Neuronal stem cell (in vitro differentiated cells): ENCODE results near the gene HNRNPLL.
A peak's percentile ranks its signal among the peaks of the same experiment; 100 is the strongest.
"Not testable (repeated sequence)": the region's sequence is repeated elsewhere in the genome, so short reads cannot be mapped to it uniquely, and the experiment has no call there.

Experiments
- DNase-seq: peaks from one replicate; pipeline ENCODE4 v3.0.0-alpha.2; 2013; ENCODE audit warnings: low spot score
- H2AFZ ChIP-seq: one replicate; pipeline ENCODE4 v1.6.1; 2013; ENCODE audit warnings: mild to moderate bottlenecking, low read length, inconsistent platforms
- H2AK5ac ChIP-seq: 2 replicates; pipeline ENCODE4 v1.6.1; 2013; ENCODE audit warnings: low read depth, mild to moderate bottlenecking, inconsistent platforms, low read length, moderate library complexity, mixed read lengths
- H2BK120ac ChIP-seq: 2 replicates; pipeline ENCODE4 v1.6.1; 2013; ENCODE audit warnings: low read depth, mild to moderate bottlenecking, inconsistent platforms, low read length, moderate library complexity, mixed read lengths
- H2BK12ac ChIP-seq: one replicate; pipeline ENCODE4 v1.6.1; 2013; ENCODE audit warnings: low read length, inconsistent platforms
- H2BK15ac ChIP-seq: 2 replicates; pipeline ENCODE4 v1.6.1; 2013; ENCODE audit warnings: mild to moderate bottlenecking, low read length, inconsistent platforms, mixed read lengths
- H2BK5ac ChIP-seq: one replicate; pipeline ENCODE4 v1.6.1; 2013; ENCODE audit warnings: inconsistent platforms, mild to moderate bottlenecking, low read length, moderate library complexity
- H3K14ac ChIP-seq: one replicate; pipeline ENCODE4 v1.6.1; 2013; ENCODE audit warnings: low read length, inconsistent platforms
- H3K18ac ChIP-seq: 2 replicates; pipeline ENCODE4 v1.6.1; 2013; ENCODE audit warnings: low read length, inconsistent platforms
- H3K23ac ChIP-seq: 2 replicates; pipeline ENCODE4 v1.6.1; 2013; ENCODE audit warnings: low read depth, mild to moderate bottlenecking, mixed read lengths, low read length, inconsistent platforms; ENCODE audit not compliant: poor library complexity
- H3K27ac ChIP-seq: replicated peaks from 3 replicates; pipeline ENCODE4 v1.5.1; 2013; ENCODE audit warnings: low read length, inconsistent platforms
- H3K27me3 ChIP-seq, 3 experiments: 2 replicates each; pipeline ENCODE4 v1.6.1; 2013; ENCODE audit warnings: low read length in 3 of 3, mild to moderate bottlenecking in 2 of 3, inconsistent platforms in 1 of 3, low read depth in 1 of 3, mixed read lengths in 1 of 3, moderate library complexity in 1 of 3; ENCODE audit not compliant: control insufficient read depth in 3 of 3, insufficient read depth in 3 of 3
- H3K36me3 ChIP-seq, 2 donors: replicated peaks in 1 of 2; 2 replicates each; pipeline ENCODE4 v1.6.1; 2013; ENCODE audit warnings: low read length in 2 of 2; ENCODE audit not compliant: control insufficient read depth in 2 of 2, insufficient read depth in 2 of 2
- H3K4ac ChIP-seq: 2 replicates; pipeline ENCODE4 v1.6.1; 2013; ENCODE audit warnings: inconsistent platforms, mild to moderate bottlenecking, low read length, moderate library complexity
- H3K4me1 ChIP-seq, 2 donors: 1 replicate in 1 of 2; 2 replicates in 1 of 2; pipeline ENCODE4 v1.6.1; 2013; ENCODE audit warnings: low read length in 2 of 2, low read depth in 1 of 2; ENCODE audit not compliant: control insufficient read depth in 2 of 2, insufficient read depth in 1 of 2
- H3K4me2 ChIP-seq: one replicate; pipeline ENCODE4 v1.6.1; 2013; ENCODE audit warnings: mild to moderate bottlenecking, low read length, inconsistent platforms; ENCODE audit not compliant: insufficient read depth, poor library complexity, severe bottlenecking
- H3K4me3 ChIP-seq, 2 donors: 2 replicates each; pipeline ENCODE4 v1.5.1; 2013; ENCODE audit warnings: low read length in 2 of 2, mild to moderate bottlenecking in 2 of 2, inconsistent platforms in 1 of 2, moderate library complexity in 1 of 2
- H3K79me1 ChIP-seq: one replicate; pipeline ENCODE4 v1.6.1; 2013; ENCODE audit warnings: low read depth, mild to moderate bottlenecking, inconsistent platforms, low read length, moderate library complexity
- H3K9ac ChIP-seq: one replicate; pipeline ENCODE4 v1.6.1; 2013; ENCODE audit warnings: mild to moderate bottlenecking, low read depth, low read length, inconsistent platforms; ENCODE audit not compliant: poor library complexity
- H3K9me3 ChIP-seq, 2 donors: replicated peaks in 1 of 2; 2 replicates each; pipeline versions ENCODE3 to v1.6.1; 2013; ENCODE audit warnings: low read length in 2 of 2, mild to moderate bottlenecking in 2 of 2, inconsistent platforms in 1 of 2, low read depth in 1 of 2, mixed read lengths in 1 of 2, moderate library complexity in 1 of 2; ENCODE audit not compliant: control insufficient read depth in 2 of 2, insufficient read depth in 1 of 2
- H4K8ac ChIP-seq: one replicate; pipeline ENCODE4 v1.6.1; 2013; ENCODE audit warnings: low read depth, mild to moderate bottlenecking, inconsistent platforms, low read length, moderate library complexity
- H4K91ac ChIP-seq: one replicate; pipeline ENCODE4 v1.6.1; 2013; ENCODE audit warnings: low read length, low read depth, mild to moderate bottlenecking, inconsistent platforms; ENCODE audit not compliant: poor library complexity
- WGBS, 2 donors: extraction: QIAGEN DNeasy Blood & Tissue Kit; methylation state at CpG; one replicate each; pipeline ENCODE4 v1.1.7; 2013; ENCODE audit warnings: missing lambda C conversion rate in 2 of 2, mixed read lengths in 1 of 2; ENCODE audit not compliant: insufficient read length in 2 of 2, insufficient replicate concordance in 1 of 2; ENCODE audit errors: extremely low coverage in 2 of 2; 5-methylcytosine and 5-hydroxymethylcytosine counted together

HNRNPLL gene

GRCh38 chr2:38546585-38546984 is 56.1 kb downstream of the HNRNPLL start:
- no peak overlapping the region for H2BK120ac ChIP-seq
- H2AFZ ChIP-seq: no peak overlapping the region
- no peak overlapping the region for H2AK5ac ChIP-seq
- no peak overlapping the region for H3K18ac ChIP-seq
- no peak overlapping the region for H3K27ac ChIP-seq
- WGBS, 2 donors: no CpG with 5 or more reads among the region's 3 CpGs
- no peak overlapping the region for H3K9ac ChIP-seq
- no peak overlapping the region for H2BK15ac ChIP-seq
- no peaks in the 10 kb centered on the region for H3K27me3 ChIP-seq
- no peaks in the 10 kb centered on the region for H3K36me3 ChIP-seq
- H2BK12ac ChIP-seq: no peak overlapping the region
- H3K9me3 ChIP-seq: no peaks in the 10 kb centered on the region
- H4K8ac ChIP-seq: no peak overlapping the region
- no peak overlapping the region for H3K23ac ChIP-seq
- no peak overlapping the region for H3K4me2 ChIP-seq
- H3K79me1 ChIP-seq: no peaks in the 10 kb centered on the region
- H3K4me1 ChIP-seq: peaks cover 0 to 8% of the 10 kb centered on the region in 2 donors
- H3K14ac ChIP-seq: no peak overlapping the region
- no peak overlapping the region for H3K4ac ChIP-seq
- H2BK5ac ChIP-seq: no peak overlapping the region
- no peak for DNase-seq
- H3K4me3 ChIP-seq: no peak overlapping the region
- H4K91ac ChIP-seq: no peak overlapping the region

GRCh38 chr2:38546064-38546463 is 56.7 kb downstream of the HNRNPLL start:
- Histone ChIP-seq H3K27ac (no peak overlapping the region), H3K4me1 (peaks cover 0 to 8% of the 10 kb centered on the region in 2 donors), H4K8ac (no peak overlapping the region), H3K9me3 (no peaks in the 10 kb centered on the region), H3K4ac (no peak overlapping the region), H2AK5ac (no peak overlapping the region), H3K27me3 (no peaks in the 10 kb centered on the region), H2BK12ac (no peak overlapping the region), H3K4me3 (no peak overlapping the region), H3K18ac (no peak overlapping the region), H2BK5ac (no peak overlapping the region), H3K23ac (no peak overlapping the region), H4K91ac (no peak overlapping the region), H2AFZ (no peak overlapping the region), H2BK15ac (no peak overlapping the region), H3K14ac (no peak overlapping the region), H3K9ac (no peak overlapping the region), H2BK120ac (no peak overlapping the region), H3K36me3 (no peaks in the 10 kb centered on the region), H3K4me2 (no peak overlapping the region), H3K79me1 (no peaks in the 10 kb centered on the region)
- no peak for DNase-seq

- not testable (repeated sequence) for H3K4me2 ChIP-seq, H4K8ac ChIP-seq, H3K9ac ChIP-seq, H3K9me3 ChIP-seq, H3K4me1 ChIP-seq, H3K79me1 ChIP-seq, H2AK5ac ChIP-seq, H2BK15ac ChIP-seq, H2BK12ac ChIP-seq, H3K4ac ChIP-seq, H2BK5ac ChIP-seq, H4K91ac ChIP-seq, H2BK120ac ChIP-seq, H3K27me3 ChIP-seq, H3K14ac ChIP-seq, H3K36me3 ChIP-seq, H3K4me3 ChIP-seq, H3K18ac ChIP-seq, DNase-seq, H3K27ac ChIP-seq, H3K23ac ChIP-seq
- WGBS, 2 donors: no CpG with 5 or more reads among the region's 4 CpGs
- peak overlapping the region; percentile 73 for H2AFZ ChIP-seq
Observed at GRCh38 chr2:38542248-38542631, 60.5 kb downstream of the HNRNPLL start.

GRCh38 chr2:38540580-38541286 is 62.0 kb downstream of the HNRNPLL start:
- H3K4me3 ChIP-seq: no peak overlapping the region
- no peaks in the 10 kb centered on the region for H3K9me3 ChIP-seq
- H2BK15ac ChIP-seq: no peak overlapping the region
- peaks cover 0 to 11% of the 10 kb centered on the region in 2 donors for H3K4me1 ChIP-seq
- H3K36me3 ChIP-seq: no peaks in the 10 kb centered on the region
- no peak overlapping the region for H2AFZ ChIP-seq
- no peak overlapping the region for H3K9ac ChIP-seq
- no peak overlapping the region for H2AK5ac ChIP-seq
- H3K18ac ChIP-seq: no peak overlapping the region
- H4K91ac ChIP-seq: no peak overlapping the region
- H3K23ac ChIP-seq: no peak overlapping the region
- H3K4me2 ChIP-seq: no peak overlapping the region
- DNase-seq: no peak
- no peak overlapping the region for H2BK120ac ChIP-seq
- WGBS, 2 donors: no CpG with 5 or more reads among the region's 5 CpGs
- H3K27ac ChIP-seq: no peak overlapping the region
- H4K8ac ChIP-seq: no peak overlapping the region
- no peak overlapping the region for H3K14ac ChIP-seq
- no peak overlapping the region for H3K4ac ChIP-seq
- H3K79me1 ChIP-seq: no peaks in the 10 kb centered on the region
- no peak overlapping the region for H2BK5ac ChIP-seq
- H3K27me3 ChIP-seq: peaks cover 0 to 1% (median 0%) of the 10 kb centered on the region in 3 experiments
- H2BK12ac ChIP-seq: no peak overlapping the region
